ENCODE results near the gene TMEM88. TPM values are rescaled to one million over a fixed set of nuclear protein-coding genes. Genes with fewer than 3 reads are reported as not detected.
"Not testable (repeated sequence)": the region's sequence is repeated elsewhere in the genome, so short reads cannot be mapped to it uniquely, and the experiment has no call there.

Gene TMEM88
- total RNA-seq, 1 donor from 2014 or later: 15.4 TPM

- TF ChIP-seq CTCF (IDR thresholded peaks at IDR 0.05; ENCODE audit: unreplicated experiment): peak; percentile 64
- Mint-ChIP-seq H3K36me3 (peaks cover 2% of the 10 kb centered on the region), H3K4me3 (no peak overlapping the region), H3K4me1 (peaks cover 15% of the 10 kb centered on the region), H3K27ac (no peak overlapping the region), H3K9me3 (no peaks in the 10 kb centered on the region), H3K27me3 (ENCODE audit: low read depth) (no peaks in the 10 kb centered on the region)
- DNase-seq (ENCODE audit: low spot score in 2 of 2, unreplicated experiment in 2 of 2): no peak
These were observed 3.6 kb downstream of the TMEM88 start for GRCh38 chr17:7858522-7858810.

GRCh38 chr17:7859028-7859427, 4.2 kb downstream of the TMEM88 start:
- H3K27me3 Mint-ChIP-seq (ENCODE audit: low read depth): no peaks in the 10 kb centered on the region
- H3K27ac Mint-ChIP-seq: no peak overlapping the region
- H3K4me1 Mint-ChIP-seq: peaks cover 10% of the 10 kb centered on the region

DNA sequence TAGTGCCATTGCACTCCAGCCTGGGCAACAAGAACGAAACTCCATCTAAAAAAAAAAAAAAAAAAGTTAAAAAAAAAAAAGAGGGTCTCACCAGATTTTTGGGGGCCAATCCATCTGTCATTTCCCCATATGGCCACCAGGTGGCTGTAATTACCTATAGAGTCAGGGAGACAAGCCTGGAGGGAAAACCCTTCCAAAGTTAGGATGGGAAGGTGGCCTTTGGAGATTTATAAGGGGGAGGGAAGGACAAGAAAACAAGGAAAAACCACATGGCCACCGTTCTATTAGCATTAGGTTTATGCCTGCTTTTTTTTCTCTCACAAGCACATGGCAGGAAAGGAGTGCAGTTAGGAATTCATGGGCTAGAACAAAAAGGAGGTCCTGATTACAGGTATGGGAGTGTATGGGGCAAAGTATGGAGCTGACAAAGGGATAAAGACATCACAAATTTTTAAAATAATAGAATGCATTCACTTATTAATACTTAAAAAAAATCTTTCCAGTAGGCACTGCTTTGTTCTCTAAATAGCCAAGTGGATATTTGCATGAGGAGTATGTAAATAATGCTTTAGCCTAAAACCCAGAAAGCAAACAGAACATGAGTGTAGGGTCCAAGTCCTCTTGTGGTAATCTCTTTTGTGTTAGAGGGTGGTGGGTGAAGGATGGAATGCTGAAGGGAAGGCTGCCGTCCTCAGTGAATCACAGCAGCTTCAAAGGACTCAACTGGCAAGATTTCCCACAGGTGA, 8.0 kb downstream of the TMEM88 start:
- H3K4me3 Mint-ChIP-seq: no peak overlapping the region
- H3K27me3 Mint-ChIP-seq (ENCODE audit: low read depth): no peaks in the 10 kb centered on the region
- DNase-seq (ENCODE audit: low spot score in 2 of 2, unreplicated experiment in 2 of 2): no peak
- peaks cover 8% of the 10 kb centered on the region for H3K4me1 Mint-ChIP-seq
- TF ChIP-seq CTCF (IDR thresholded peaks at IDR 0.05; ENCODE audit: unreplicated experiment): peak; percentile 96
- no peaks in the 10 kb centered on the region for H3K9me3 Mint-ChIP-seq
- H3K27ac Mint-ChIP-seq: peak overlapping the region; percentile 28
- peaks cover 17% of the 10 kb centered on the region for H3K36me3 Mint-ChIP-seq

More at GRCh38 chr17:7859028-7859427, 4.2 kb downstream of the TMEM88 start:
- no peak for TF ChIP-seq CTCF (IDR thresholded peaks at IDR 0.05; ENCODE audit: unreplicated experiment)
- Mint-ChIP-seq H3K36me3 (peaks cover 2% of the 10 kb centered on the region), H3K4me3 (no peak overlapping the region), H3K9me3 (no peaks in the 10 kb centered on the region)
- no peak for DNase-seq (ENCODE audit: low spot score in 2 of 2, unreplicated experiment in 2 of 2)

GRCh38 chr17:7864384-7864783, 9.5 kb downstream of the TMEM88 start:
- not testable (repeated sequence) for H3K9me3 Mint-ChIP-seq; H3K4me3 Mint-ChIP-seq; H3K27ac Mint-ChIP-seq; H3K4me1 Mint-ChIP-seq; DNase-seq (ENCODE audit: low spot score in 2 of 2, unreplicated experiment in 2 of 2); H3K27me3 Mint-ChIP-seq (ENCODE audit: low read depth)
- peaks cover 21% of the 10 kb centered on the region for H3K36me3 Mint-ChIP-seq

DNA sequence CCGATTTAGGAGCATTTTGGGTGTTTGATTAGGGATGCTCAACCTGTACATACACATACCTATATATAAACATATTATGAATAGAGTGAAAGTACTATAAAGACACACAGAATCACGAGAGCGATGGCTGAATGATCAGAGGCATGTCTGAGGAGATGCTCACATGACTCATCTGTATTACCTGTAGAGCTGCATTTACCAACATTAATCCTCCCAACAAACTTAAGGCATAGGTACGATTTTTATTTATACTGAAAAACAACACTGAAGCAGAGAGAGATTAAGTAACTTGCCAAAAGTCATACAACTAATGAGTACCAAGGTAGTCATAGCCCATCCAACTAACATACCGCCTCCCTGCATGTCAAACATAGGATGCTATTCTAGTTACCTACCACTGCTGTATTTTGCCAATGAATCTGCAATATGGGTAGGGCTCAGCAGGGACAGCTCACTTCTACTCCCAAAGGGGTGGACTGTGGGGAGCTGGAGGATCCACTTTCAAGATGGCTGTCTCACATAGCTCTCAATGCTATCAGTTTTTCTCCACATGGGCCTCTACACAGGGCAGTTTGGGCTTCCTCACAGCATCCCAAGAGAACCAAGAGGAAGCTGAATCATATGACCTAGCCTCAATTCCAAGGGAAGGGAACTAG, 10.3 kb downstream of the TMEM88 start:
- H3K27me3 Mint-ChIP-seq (ENCODE audit: low read depth): no peaks in the 10 kb centered on the region
- H3K4me1 Mint-ChIP-seq: peaks cover 7% of the 10 kb centered on the region
- TF ChIP-seq CTCF (IDR thresholded peaks at IDR 0.05; ENCODE audit: unreplicated experiment): no peak
- H3K36me3 Mint-ChIP-seq: peaks cover 21% of the 10 kb centered on the region
- no peak overlapping the region for H3K27ac Mint-ChIP-seq
- DNase-seq (ENCODE audit: low spot score in 2 of 2, unreplicated experiment in 2 of 2): no peak
- no peak overlapping the region for H3K4me3 Mint-ChIP-seq
- no peaks in the 10 kb centered on the region for H3K9me3 Mint-ChIP-seq

- Mint-ChIP-seq H3K4me1 (peaks cover 4% of the 10 kb centered on the region), H3K9me3 (no peaks in the 10 kb centered on the region), H3K4me3 (no peak overlapping the region), H3K27me3 (ENCODE audit: low read depth) (no peaks in the 10 kb centered on the region), H3K27ac (no peak overlapping the region), H3K36me3 (peaks cover 23% of the 10 kb centered on the region)
- no peak for DNase-seq (ENCODE audit: low spot score in 2 of 2, unreplicated experiment in 2 of 2)
- TF ChIP-seq CTCF (IDR thresholded peaks at IDR 0.05; ENCODE audit: unreplicated experiment): no peak
These were observed 13.0 kb downstream of the TMEM88 start for GRCh38 chr17:7867881-7868329.
